Measurements from ENCODE around the gene CROCC2. TPM values are rescaled to one million over a fixed set of nuclear protein-coding genes. Genes with fewer than 3 reads are reported as not detected.

Gene CROCC2
- total and polyA plus RNA-seq, 2 of the 13 experiments (the other 11 are each of a cell fraction or from before 2014, with no cell fraction given) = not detected

GRCh38 chr2:240857039-240858008, 48.8 kb upstream of the CROCC2 start (continued):
- TF ChIP-seq, protein P1, sequence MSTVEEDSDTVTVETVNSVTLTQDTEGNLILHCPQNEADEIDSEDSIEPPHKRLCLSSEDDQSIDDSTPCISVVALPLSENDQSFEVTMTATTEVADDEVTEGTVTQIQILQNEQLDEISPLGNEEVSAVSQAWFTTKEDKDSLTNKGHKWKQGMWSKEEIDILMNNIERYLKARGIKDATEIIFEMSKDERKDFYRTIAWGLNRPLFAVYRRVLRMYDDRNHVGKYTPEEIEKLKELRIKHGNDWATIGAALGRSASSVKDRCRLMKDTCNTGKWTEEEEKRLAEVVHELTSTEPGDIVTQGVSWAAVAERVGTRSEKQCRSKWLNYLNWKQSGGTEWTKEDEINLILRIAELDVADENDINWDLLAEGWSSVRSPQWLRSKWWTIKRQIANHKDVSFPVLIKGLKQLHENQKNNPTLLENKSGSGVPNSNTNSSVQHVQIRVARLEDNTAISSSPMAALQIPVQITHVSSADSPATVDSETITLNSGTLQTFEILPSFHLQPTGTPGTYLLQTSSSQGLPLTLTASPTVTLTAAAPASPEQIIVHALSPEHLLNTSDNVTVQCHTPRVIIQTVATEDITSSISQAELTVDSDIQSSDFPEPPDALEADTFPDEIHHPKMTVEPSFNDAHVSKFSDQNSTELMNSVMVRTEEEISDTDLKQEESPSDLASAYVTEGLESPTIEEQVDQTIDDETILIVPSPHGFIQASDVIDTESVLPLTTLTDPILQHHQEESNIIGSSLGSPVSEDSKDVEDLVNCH (CRISPR knock-in tag; IDR thresholded peaks at IDR 0.05) = 0 out of 2 replicates have a peak, but pooled peaks have one; percentile 2
- TF ChIP-seq MEF2D (CRISPR knock-in tag; IDR thresholded peaks at IDR 0.05) = peak; percentile 95
- TF ChIP-seq HCFC1 (IDR thresholded peaks at IDR 0.05; ENCODE audit: low read depth, low read length) = no peak
- TF ChIP-seq PRMT3 (CRISPR knock-in tag; IDR thresholded peaks at IDR 0.05; ENCODE audit: borderline replicate concordance, low read depth) = peak; percentile 95; the same call in 1 of the 2 replicates
- TF ChIP-seq PLRG1 (conservative IDR thresholded peaks at IDR 0.05) = no peak
- 0 out of 2 replicates have a peak, but pooled peaks have one; percentile 63 for TF ChIP-seq ZNF101 (CRISPR knock-in tag; IDR thresholded peaks at IDR 0.05; ENCODE audit: borderline replicate concordance, low read depth)
- no peak for TF ChIP-seq FOXK2 (IDR thresholded peaks at IDR 0.05)
- peak; percentile 98 for TF ChIP-seq ZNF761 (CRISPR knock-in tag; conservative IDR thresholded peaks at IDR 0.05)
- no peak; the same call in 1 of the 2 replicates for TF ChIP-seq TEF (CRISPR knock-in tag; IDR thresholded peaks at IDR 0.05)
- TF ChIP-seq, protein P2, sequence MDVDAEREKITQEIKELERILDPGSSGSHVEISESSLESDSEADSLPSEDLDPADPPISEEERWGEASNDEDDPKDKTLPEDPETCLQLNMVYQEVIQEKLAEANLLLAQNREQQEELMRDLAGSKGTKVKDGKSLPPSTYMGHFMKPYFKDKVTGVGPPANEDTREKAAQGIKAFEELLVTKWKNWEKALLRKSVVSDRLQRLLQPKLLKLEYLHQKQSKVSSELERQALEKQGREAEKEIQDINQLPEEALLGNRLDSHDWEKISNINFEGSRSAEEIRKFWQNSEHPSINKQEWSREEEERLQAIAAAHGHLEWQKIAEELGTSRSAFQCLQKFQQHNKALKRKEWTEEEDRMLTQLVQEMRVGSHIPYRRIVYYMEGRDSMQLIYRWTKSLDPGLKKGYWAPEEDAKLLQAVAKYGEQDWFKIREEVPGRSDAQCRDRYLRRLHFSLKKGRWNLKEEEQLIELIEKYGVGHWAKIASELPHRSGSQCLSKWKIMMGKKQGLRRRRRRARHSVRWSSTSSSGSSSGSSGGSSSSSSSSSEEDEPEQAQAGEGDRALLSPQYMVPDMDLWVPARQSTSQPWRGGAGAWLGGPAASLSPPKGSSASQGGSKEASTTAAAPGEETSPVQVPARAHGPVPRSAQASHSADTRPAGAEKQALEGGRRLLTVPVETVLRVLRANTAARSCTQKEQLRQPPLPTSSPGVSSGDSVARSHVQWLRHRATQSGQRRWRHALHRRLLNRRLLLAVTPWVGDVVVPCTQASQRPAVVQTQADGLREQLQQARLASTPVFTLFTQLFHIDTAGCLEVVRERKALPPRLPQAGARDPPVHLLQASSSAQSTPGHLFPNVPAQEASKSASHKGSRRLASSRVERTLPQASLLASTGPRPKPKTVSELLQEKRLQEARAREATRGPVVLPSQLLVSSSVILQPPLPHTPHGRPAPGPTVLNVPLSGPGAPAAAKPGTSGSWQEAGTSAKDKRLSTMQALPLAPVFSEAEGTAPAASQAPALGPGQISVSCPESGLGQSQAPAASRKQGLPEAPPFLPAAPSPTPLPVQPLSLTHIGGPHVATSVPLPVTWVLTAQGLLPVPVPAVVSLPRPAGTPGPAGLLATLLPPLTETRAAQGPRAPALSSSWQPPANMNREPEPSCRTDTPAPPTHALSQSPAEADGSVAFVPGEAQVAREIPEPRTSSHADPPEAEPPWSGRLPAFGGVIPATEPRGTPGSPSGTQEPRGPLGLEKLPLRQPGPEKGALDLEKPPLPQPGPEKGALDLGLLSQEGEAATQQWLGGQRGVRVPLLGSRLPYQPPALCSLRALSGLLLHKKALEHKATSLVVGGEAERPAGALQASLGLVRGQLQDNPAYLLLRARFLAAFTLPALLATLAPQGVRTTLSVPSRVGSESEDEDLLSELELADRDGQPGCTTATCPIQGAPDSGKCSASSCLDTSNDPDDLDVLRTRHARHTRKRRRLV (CRISPR knock-in tag; IDR thresholded peaks at IDR 0.05) = peak; percentile 96
- no peak for TF ChIP-seq CHD2 (IDR thresholded peaks at IDR 0.05; ENCODE audit: low read depth, low read length)
- peak; percentile 92 for TF ChIP-seq BRCA1 (CRISPR knock-in tag; IDR thresholded peaks at IDR 0.05)
- no peak for TF ChIP-seq TBL1XR1 (IDR thresholded peaks at IDR 0.05; ENCODE audit: borderline replicate concordance, low read length, partially characterized antibody)
- TF ChIP-seq TFDP1 (CRISPR knock-in tag; IDR thresholded peaks at IDR 0.05; ENCODE audit: borderline replicate concordance) = peak; percentile 95
- TF ChIP-seq, protein P3, sequence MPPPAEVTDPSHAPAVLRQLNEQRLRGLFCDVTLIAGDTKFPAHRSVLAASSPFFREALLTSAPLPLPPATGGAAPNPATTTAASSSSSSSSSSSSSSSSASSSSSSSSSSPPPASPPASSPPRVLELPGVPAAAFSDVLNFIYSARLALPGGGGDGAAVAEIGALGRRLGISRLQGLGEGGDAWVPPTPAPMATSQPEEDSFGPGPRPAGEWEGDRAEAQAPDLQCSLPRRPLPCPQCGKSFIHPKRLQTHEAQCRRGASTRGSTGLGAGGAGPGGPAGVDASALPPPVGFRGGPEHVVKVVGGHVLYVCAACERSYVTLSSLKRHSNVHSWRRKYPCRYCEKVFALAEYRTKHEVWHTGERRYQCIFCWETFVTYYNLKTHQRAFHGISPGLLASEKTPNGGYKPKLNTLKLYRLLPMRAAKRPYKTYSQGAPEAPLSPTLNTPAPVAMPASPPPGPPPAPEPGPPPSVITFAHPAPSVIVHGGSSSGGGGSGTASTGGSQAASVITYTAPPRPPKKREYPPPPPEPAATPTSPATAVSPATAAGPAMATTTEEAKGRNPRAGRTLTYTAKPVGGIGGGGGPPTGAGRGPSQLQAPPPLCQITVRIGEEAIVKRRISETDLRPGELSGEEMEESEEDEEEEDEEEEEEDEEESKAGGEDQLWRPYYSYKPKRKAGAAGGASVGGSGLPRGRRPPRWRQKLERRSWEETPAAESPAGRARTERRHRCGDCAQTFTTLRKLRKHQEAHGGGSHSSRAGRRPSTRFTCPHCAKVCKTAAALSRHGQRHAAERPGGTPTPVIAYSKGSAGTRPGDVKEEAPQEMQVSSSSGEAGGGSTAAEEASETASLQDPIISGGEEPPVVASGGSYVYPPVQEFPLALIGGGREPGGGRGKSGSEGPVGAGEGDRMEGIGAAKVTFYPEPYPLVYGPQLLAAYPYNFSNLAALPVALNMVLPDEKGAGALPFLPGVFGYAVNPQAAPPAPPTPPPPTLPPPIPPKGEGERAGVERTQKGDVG (CRISPR knock-in tag; IDR thresholded peaks at IDR 0.05; ENCODE audit: borderline replicate concordance) = peak; percentile 92

Measured in HepG2 (cell line).